Measurements from ENCODE around the gene RNF44.

Gene RNF44

DNA sequence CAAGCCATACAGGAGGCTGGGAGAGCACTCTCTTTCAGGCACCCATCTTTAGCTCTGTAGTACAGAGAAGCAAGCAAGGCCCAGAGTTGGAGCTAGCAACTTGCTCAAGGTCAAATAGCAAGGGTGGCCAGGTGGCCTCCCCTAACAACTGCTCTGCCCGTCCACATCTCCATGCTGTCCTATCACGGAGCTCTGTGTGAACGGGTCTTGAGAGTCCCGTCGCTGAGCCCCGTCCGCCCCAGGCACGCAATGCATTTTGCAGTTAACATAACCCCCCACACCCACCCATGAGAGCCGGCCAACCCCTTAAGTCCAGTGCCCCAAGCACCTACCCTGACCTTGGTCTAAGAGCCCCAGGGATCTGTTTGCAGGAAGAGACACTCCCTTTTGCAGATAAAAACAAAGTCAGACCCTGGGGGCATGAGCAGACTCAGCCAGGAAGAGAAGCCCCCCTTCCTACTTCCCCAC, 1.5 kb downstream of the RNF44 start:
- peak overlapping the region; percentile 68 for H3K4me3 ChIP-seq (ENCODE audit: low read depth, low read length)

DNA sequence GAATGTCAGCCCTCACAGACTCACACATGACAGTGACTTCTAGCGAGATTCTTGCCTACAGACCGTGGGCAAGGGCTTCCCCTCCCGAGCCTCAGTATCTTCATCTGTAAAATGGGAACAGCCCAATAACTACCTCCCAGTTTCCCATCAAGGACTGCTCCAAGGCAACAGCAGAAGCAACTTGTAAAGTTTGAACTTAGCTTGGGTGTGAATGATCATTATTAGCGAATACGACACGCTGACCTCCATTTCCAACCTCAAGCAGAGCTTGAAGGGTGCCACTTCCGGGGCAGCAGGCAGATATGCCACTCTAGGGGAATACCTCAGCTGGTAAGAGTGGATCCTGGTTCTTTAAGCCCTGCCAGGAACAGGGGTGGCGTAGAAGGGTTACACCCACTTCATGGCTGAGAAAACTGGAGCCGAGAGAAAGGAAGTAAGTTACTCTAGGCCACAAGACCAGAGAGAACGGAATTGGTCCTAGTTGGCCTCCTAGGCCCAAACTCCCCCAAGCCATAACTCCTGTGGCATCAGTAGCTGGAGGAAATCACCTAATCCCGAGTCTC, 2.0 kb downstream of the RNF44 start:
- H3K4me3 ChIP-seq (ENCODE audit: low read depth, low read length): peak overlapping the region; percentile 68

DNA sequence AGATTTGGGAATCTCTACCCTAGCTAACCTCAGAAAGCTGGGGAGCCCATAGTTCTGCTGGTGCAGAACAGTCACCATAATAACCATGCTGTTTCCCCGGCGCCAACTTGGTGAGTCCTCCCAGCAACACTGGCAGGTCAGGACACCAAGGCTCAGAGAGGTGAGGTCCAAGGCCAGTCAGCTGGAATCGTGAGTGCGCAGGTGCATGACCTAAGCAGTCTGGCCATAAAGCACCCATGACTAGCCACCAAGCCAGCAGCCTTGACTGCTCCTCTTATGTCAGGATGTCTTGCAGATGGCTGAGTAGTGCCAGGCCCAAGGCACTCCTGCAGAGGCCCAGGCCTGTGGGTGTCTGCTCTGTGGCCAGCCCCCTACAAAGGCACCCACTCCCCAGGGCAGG, 2.6 kb downstream of the RNF44 start:
- H3K4me3 ChIP-seq (ENCODE audit: low read depth, low read length): peak overlapping the region; percentile 4

DNA sequence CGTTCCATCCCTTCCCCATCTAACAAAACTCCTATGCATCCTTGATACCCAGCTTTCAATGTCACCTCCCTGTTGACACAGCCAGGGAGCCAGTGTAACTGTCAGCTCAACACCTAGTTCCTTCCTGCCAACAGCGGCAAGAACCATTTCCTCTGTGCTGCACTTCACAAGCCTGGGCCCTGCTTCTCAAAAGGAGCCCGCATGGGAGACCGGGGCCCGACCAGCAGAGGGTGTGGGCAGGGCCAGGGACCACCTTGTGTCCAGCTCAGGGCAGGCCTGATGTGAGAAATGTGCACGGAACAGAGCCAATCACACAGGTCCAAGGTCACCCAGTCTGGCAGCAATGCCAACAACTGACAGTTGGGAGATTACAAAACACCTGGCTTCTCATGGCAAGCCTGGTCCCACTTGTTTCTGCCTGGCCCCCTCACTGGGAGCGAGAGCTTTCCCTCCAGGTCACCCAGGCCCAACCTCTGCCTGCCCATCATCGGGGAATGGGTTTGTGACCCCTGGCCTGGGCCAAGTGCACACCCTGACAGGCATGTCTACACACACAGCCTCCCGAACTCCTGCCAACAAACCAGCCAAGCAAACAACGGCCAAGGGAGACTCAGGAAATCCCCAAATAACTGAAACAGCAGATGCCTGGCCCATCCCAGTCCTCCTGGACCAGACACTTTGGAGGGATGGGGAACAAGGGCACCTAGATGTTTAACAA, 3.1 kb downstream of the RNF44 start:
- H3K4me3 ChIP-seq (ENCODE audit: low read depth, low read length): no peak overlapping the region

DNA sequence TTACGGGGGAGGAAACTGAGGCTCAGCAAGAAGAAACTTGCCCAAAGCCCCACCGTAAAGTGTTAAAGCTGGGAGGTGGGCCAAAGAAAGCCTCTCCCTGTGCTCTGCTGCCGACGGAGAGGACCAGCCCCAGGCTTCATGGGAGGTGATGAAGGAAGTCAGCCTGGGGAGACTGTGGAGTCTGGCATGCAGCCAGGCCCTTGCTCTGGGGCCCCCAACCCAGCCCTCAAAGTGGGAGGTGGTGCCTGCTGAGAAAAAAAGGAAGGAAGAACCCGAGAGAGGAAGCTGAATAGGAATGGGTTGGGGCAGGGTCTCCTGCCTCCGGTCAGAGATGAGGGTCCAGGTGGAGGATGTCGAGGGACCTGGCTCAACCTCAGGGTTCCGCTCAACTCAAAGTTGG, 3.8 kb downstream of the RNF44 start:
- H3K4me3 ChIP-seq (ENCODE audit: low read depth, low read length): no peak overlapping the region

DNA sequence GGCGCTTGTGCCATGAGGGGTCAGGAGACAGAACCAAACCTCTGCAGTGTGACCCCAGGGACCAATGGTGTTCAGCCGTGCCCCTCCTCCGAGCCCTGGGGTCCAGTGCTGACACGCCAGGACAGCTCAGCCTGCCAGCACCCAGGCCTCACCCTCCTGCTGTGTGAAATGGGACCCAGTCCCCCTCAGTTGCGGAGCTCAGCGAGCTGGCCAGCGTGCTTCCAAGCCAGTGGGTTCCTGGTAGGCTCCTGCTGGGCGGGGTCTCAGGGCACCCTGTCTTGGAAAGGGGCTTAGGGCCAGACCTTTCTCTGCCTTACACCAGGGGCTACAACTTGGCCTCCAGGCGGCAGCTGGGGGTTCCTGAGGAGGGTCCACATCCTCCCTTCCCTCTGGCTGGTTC, 4.4 kb downstream of the RNF44 start:
- H3K4me3 ChIP-seq (ENCODE audit: low read depth, low read length): no peak overlapping the region

DNA sequence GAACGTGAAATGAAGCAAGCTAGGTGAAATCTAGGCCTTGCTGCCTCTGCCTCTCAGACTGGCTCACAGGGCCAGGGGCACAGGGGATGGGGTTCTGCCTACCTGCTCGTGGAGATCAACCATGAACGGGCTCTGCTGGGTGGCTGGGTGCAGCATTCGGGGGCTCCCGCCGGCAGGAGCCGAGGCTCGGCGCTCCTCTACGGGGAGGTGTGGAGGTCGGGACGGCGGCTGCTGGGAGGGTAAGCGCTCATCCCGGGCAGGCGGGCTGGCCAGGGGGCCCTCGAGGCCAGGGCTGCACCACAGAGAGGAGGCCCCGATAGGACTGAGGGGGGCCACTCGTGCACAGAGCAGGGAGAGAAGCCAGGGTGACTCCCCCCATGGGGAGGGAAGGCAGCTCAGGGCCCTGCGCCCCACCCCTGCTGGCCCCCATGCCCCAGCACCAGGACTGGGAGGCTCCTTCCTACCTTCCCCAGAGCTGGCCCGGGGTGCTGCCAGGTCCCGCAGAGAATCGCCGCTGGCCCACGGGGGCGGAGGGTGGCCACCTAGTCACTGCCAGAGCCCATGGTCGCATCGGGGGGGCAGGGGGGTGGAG, 5.2 kb downstream of the RNF44 start:
- H3K4me3 ChIP-seq (ENCODE audit: low read depth, low read length): no peak overlapping the region

DNA sequence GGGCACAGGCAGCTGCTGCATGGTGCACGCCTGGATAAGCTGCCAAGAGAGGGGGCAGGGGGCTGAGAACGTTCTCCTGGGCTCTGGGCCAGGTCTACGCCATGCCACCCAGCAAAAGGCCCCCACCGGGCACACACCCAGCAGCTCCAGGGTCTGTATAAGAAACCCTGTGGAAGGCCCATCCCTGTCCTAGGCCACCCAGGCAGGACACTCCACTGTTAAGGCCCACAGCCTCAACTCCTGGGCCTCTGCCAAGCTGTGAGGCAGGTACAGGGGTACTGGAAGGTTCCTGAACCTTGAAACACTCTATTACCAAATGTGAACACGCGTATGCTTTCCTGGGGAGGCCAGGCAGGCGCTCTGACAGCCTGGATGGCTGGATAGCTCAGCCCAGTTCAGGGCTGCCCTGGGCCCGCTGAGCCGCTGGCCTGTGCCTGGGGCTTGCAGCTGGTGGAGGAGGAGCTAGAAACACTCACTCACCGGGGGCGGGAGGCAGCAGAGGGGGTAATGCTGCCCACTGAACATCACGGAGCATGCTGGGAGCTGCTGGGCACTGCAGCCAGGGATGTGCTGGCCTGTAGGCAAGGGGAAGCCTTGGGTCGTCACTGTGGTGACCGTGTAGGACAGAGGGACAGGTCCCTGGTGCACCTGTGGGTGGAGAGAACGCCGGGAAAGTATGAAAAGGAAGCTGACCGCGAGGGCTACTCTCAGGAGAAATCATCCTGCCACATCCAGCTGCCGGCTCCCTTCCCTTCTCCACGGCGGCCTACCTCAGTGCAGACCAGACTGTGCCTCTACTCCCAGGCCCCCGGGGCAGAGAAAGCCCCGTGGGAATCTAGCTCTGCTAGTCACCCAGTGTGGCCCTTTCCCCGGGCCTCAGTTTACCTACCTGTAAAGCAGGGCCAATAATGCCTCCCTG, 6.0 kb downstream of the RNF44 start:
- no peak overlapping the region for H3K4me3 ChIP-seq (ENCODE audit: low read depth, low read length)

DNA sequence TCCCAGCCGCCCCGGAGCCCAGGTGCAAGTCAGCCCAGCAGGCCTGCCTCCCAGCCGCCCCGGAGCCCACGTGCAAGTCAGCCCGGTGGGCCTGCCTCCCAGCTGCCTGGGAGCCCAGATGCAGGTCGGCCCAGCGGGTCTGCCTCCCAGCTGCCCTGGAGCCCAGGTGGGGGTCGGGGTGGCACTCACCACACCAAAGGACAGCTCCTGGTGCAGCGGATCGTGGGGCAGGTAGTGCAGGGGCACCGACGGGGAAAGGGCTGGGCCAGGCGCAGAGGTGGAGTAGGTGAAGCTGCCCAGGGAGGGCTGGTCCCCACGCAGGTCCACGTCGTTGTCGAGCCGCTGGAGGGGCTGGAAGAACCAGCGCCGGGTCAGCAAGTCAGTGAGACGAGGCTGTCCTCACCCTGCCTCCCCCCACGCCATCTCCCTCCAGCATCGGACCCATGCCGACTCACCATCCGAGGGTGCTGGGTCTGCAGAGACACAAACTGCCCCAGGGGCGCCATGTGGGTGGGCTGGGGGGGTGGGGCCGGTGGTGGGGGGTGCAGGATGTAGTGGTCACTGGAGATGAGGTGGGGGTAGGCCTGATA, 6.7 kb downstream of the RNF44 start:
- no peak overlapping the region for H3K4me3 ChIP-seq (ENCODE audit: low read depth, low read length)

DNA sequence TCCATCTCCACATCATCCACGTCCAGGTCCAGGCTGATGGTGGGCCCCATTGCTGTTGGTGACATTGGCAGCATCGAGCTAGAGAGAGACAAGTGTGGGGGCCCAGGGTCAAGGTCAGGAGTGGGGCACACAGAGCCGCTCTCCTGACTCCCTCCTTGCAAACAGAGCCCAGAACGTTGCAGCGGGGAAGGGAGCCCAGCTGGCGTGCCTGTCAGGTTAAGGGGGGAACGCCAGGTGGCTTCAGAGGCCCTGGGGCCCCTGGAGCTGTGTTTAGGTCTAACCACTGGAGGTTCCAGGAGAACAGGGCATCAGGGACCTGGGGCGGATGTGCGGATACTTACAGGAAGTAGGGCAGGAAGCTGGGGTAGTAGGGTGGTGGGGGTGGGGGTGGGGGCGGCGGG, 7.5 kb downstream of the RNF44 start:
- no peak overlapping the region for H3K4me3 ChIP-seq (ENCODE audit: low read depth, low read length)

DNA sequence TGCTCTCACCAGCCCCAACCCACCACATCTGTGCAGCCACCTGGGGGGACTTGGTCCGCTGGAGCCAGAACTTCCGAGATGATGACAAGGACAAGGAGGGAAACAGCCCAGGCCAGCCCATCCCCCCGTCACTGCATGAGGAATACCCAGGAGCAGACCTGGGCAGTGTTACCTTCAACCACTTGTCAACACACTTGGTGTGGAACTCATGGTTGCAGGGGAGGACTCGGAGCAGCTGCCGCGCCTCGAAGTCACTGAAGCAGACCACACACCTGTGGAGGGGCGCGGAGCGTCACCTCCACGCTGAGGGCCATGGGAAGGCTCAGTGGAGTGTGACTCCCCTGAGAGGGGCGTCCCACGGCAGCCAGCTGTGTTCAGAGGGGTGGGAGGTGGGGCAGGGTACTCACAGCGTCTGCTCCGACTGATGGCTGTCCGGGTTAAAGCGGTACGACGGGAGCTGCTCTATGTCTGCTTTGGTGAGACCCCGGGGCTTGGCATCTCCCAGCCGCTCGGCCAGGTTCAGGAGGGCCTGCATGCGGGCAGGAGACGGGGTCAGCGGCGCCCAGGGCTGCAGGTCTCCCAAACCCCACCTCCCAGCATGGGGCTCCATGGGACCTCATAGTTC, 8.0 kb downstream of the RNF44 start:
- no peak overlapping the region for H3K4me3 ChIP-seq (ENCODE audit: low read depth, low read length)

DNA sequence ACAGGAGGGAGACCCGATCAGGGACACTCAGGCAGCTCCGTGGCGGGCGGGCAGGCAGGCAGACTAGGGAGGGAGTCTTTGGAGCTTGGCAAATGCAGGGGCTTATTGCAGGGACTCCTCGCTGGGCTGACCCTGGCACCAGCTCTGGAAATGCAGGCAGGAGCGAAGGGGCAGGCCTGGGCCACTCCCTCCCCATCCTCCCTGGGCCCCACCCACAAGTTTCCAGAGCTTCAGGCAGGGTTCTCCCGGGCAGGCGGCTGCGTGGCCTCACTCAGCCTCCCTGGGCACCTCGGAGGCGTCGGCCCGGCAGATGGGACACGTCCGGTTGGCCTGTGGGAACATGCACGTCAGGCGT, 8.5 kb downstream of the RNF44 start:
- no peak overlapping the region for H3K4me3 ChIP-seq (ENCODE audit: low read depth, low read length)

DNA sequence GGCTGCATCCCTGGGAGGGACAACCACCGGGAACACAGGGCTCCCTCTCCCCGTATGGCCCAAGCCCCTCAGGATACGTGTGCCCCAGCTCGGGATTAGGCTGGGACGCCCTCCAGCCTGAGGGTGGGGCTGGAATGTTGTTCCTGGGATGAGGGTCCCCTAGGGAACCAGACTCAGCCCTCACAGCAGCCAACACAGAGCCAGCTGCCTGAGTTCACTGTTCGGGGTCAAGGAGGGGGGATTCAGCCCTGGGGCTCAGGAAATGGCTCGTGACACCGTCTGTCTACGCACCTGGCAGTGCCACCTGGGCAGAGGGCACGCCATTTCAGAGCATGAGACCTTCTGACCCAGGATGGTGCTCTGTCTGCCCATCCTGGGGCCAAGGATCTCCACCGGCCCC, 8.9 kb downstream of the RNF44 start:
- H3K4me3 ChIP-seq (ENCODE audit: low read depth, low read length): no peak overlapping the region

DNA sequence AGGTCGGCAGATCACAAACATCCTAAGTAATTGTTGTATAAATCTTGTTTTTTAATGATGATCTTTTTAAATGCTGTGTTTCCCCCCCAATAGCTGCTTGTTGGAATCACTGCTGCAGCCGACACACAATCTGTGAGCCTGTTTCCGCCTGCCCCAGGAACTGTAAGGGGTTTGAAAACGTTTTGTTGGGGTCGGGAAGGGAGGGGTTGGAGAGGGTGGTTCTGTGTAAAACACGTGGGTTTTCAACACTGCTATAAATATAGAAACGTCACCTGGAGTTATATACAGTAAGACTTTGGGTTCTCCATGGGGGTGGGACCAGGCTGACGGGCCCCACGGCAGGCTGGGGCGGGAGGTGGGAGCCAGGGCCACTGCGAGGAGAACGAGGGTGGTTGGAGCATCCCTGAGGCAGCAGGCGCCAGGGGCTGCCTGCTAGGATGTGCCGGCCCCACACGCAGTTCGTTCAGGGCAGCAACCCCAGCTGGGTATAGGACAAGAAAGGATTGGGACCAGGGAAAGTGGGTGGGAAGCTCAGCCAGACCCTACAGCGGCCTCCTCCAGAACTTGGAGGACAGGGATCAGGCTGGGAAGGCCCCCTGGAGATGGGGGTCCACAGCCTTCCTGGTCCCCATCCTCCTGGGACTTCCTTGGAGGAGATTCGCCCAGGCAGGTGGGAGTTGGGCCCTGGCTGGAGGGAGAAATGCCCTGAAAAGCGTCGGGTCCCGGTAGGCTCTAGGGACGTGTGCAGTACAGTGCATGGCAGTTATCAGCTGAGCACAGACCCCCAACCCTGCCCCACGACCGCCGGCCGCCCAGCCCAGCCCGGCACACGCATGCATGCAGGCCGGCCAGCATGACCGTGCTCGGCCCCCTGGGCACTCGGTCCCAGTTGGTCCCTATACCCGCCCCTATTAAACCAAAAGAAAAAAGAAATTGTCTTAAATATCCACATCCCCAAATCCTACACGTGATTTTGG, 9.7 kb downstream of the RNF44 start:
- no peak overlapping the region for H3K4me3 ChIP-seq (ENCODE audit: low read depth, low read length)

DNA sequence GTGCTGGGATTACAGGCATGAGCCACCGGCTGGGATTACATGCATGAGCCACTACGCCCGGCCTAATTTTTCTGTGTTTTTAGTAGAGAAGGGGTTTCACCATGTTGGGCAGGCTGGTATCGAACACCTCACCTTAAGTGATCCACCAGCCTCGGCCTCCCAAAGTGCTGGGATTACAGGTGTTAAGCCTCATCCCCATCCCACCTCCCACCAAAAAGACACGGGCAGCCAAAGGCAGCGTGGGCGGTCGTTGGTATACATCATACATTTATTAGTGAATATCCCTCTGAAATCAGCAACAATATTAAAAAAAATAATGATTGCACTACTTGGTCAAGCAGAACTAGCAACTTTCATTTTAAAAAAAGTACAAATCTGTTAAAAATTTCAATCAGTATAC, 10.7 kb downstream of the RNF44 start:
- H3K4me3 ChIP-seq (ENCODE audit: low read depth, low read length): no peak overlapping the region

DNA sequence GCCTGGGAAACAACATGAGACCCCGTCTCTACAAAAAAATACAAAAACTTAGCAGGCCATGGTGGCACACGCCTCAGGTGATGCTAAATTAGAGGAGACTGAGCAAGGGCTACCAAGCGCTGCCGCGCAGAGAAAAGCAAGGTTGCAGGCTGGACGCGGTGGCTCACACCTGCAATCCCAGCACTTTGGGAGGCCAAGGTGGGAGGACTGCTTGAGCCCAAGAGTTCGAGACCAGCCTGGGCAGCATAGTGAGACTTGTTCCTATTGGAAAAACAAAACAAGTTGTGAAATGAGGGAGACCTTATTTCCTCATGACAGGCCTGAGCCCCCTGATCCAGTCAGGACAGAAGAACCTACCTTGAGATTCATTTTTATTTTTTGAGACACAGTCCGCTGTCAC, 11.5 kb downstream of the RNF44 start:
- H3K4me3 ChIP-seq (ENCODE audit: low read depth, low read length): no peak overlapping the region

DNA sequence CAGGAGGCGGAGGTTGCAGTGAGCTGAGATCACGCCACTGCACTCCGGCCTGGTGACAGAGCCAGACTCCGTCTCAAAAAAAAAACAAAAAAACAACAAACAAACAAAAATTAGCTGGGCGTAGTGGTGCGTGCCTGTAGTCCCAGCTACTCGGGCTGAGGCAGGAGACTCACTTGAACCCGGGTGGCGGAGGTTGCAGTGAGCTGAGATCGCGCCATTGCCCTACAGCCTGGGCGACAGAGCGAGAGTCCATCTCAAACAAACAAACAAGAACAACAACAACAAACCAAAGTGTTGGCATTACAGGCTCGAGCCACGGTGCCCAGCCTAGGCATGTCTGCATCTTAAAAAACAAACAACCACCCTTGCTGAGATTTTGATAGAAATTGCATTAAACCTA, 12.2 kb downstream of the RNF44 start:
- no peak overlapping the region for H3K4me3 ChIP-seq (ENCODE audit: low read depth, low read length)

DNA sequence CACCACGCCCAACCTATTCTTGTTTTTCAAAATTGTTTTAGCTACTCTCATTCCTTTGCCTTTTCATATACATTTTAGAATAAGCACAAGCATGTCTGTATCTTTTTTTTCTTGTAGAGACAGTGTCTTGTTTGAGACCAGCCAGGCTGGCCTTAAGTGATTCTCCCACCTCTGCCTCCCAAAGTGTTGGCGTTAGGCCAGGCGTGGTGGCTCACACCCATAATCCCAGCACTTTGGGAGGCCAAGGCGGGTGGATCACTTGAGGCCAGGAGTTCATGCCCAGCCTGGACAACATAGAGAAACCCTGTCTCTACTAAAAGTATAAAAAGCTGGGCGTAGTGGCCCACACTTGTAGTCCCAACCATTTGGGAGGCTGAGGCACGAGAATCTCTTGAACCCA, 13.1 kb downstream of the RNF44 start:
- no peak overlapping the region for H3K4me3 ChIP-seq (ENCODE audit: low read depth, low read length)

DNA sequence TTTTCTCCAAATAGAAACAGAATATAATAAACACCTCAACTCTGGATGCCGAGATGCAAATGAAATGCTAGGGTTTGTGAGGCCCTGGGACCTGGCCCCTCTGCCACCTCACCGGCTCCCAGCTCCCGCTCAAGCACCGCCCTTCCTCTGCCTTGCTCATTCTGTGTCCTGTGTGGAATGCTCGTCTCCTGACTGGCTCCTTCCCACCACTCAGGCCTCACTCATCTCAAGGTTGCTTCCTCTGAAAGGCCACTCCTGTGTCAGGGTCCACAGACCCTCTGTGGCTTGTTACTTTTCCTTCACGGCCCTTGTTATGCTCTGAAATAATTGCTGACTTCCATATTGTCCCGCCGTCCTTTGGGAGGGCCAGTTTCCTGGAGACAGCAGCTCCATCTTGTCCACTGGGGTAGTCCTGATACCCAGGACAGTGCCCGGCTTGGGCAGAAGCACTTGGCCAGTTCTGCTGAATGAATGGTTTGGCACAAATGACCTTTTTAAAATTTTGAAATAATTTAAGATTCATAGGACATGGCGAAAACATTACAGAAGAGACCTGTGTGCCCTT, 15.4 kb downstream of the RNF44 start:
- H3K4me3 ChIP-seq (ENCODE audit: low read depth, low read length): no peak overlapping the region

Data from iPS-11a (cell line).